Mucosa of descending colon (tissue), 3 donors: ENCODE results near the gene ARHGAP26. TPM values are rescaled to one million over a fixed set of nuclear protein-coding genes. Genes with fewer than 3 reads are reported as not detected.
A peak's percentile ranks its signal among the peaks of the same experiment; 100 is the strongest.

Source experiments
- ATAC-seq: fragments of 200-7000 bp; cut with Tn5 transposase; one replicate; pipeline ENCODE4 v1.9.1; 2020; ENCODE audit warnings: mild to moderate bottlenecking, moderate library complexity
- DNase-seq, 3 donors: peaks; one replicate each; pipeline ENCODE4 v3.0.0-alpha.2; 2020
- H3K36me3 ChIP-seq: fragments of 200-600 bp; one replicate; pipeline ENCODE4 v1.8.0; 2021; ENCODE audit warnings: low read depth, mild to moderate bottlenecking
- H3K4me1 ChIP-seq: fragments of 200-600 bp; one replicate; pipeline ENCODE4 v1.8.0; 2021; ENCODE audit warnings: low read depth, mild to moderate bottlenecking
- H3K4me3 ChIP-seq: fragments of 200-600 bp; one replicate; pipeline ENCODE4 v1.8.0; 2021; ENCODE audit warnings: mild to moderate bottlenecking
- H3K9me3 ChIP-seq: fragments of 200-600 bp; one replicate; pipeline ENCODE4 v1.8.0; 2021; ENCODE audit warnings: mild to moderate bottlenecking
- intact Hi-C, 2 donors: fragments of 100-400 bp; cut with DNase I in 1 of 2; cut with micrococcal nuclease in 1 of 2; formaldehyde crosslinking; loops; one replicate each; pipeline versions ENCODE4 v1.11.0 to v1.11.1; 2022; cut with DNase I, micrococcal nuclease
- total RNA-seq, 3 donors: library from RNA; stranded (reverse); fragmentation: NEBNext Ultra II Directional in 2 of 3; extraction: Animal tissue kit (Norgen Biotek cat#: 25700) in 2 of 3; gene quantifications; one replicate each; pipeline versions ENCODE4 v1.2.1 to v1.2.4, GENCODE V29; 2021 to 2023
- TF ChIP-seq, protein P1 (sequence below): fragments of 200-600 bp; IDR thresholded peaks from one replicate; pipeline ENCODE4 v1.8.0; 2022; ENCODE audit warnings: antibody characterized with exemption, mild to moderate bottlenecking
- donor health status: DM: no; HTN: no; CAD: no; lungs with moderate emphysema.
- donor health status: DM: no; HTN: no; CAD: no.
- donor health status: DM: no; HTN: yes; CAD: no.

Gene ARHGAP26
- total RNA-seq, 3 donors from 2014 or later, result 52.9 to 96.0 (median 67.8) TPM

DNA sequence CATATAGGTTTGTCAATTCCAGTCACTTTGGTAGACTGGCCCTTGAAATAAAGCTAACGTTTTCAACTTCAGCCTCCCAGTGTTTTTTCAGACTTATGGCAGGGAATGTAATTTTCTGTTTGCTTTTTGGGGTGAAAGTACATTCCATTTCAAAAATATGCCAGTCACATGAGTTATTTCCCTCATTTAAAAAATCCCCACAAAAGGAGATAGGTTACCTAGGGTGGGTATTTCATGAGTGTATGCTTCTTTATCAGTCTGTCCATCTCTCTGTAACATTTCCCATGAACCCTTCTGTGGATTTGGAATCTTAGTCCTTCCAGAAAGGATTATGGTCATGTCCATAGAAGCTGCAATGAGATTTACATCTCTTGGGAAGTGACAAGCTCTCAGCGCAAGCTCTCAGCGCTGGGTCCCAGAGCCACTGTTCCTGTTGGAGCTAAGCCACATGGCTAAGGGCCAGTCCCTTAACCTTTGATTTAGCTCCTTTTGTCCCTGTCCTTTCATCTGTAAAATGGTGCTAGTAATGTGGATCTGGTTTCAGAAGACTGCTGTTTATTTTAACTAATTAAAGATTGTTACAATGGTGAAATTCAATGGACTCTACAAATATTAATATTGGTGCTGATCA lies 338.4 kb downstream of the ARHGAP26 start:
- peak; percentile 87 for ATAC-seq
- intact Hi-C loops, result no loop called here

DNA sequence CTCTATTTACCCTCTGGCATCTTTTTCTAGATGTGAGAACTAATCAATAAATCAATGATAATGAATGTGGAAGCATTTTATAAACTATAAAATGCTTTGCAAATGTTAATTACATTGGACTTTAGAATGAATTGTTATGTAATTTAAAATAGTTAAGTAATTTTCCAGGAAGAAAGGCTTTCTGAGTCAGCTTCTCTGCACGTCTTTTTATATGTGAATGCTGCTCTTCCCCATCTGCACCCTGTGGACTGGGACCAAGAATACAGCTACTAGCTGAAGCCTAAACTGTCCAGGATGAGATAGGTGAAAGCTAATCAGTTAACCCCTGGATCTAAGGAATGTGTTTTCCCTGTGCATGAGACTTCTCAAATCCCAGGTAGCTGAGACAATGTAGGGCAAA lies 340.4 kb downstream of the ARHGAP26 start:
- intact Hi-C loops, result no loop called here
- TF ChIP-seq, protein P1, sequence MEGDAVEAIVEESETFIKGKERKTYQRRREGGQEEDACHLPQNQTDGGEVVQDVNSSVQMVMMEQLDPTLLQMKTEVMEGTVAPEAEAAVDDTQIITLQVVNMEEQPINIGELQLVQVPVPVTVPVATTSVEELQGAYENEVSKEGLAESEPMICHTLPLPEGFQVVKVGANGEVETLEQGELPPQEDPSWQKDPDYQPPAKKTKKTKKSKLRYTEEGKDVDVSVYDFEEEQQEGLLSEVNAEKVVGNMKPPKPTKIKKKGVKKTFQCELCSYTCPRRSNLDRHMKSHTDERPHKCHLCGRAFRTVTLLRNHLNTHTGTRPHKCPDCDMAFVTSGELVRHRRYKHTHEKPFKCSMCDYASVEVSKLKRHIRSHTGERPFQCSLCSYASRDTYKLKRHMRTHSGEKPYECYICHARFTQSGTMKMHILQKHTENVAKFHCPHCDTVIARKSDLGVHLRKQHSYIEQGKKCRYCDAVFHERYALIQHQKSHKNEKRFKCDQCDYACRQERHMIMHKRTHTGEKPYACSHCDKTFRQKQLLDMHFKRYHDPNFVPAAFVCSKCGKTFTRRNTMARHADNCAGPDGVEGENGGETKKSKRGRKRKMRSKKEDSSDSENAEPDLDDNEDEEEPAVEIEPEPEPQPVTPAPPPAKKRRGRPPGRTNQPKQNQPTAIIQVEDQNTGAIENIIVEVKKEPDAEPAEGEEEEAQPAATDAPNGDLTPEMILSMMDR, result no peak
- DNase-seq (no peak), ATAC-seq (peak; percentile 69)
- H3K9me3 ChIP-seq, result no peaks in the 10 kb centered on the region
- peaks cover 10% of the 10 kb centered on the region for H3K4me1 ChIP-seq
- no peaks in the 10 kb centered on the region for H3K36me3 ChIP-seq
- no peak overlapping the region for H3K4me3 ChIP-seq

More for the DNA sequence above, 338.4 kb downstream of the ARHGAP26 start:
- TF ChIP-seq, protein P1, result no peak
- no peaks in the 10 kb centered on the region for H3K36me3 ChIP-seq
- peaks cover 10% of the 10 kb centered on the region for H3K4me1 ChIP-seq
- H3K4me3 ChIP-seq, result no peak overlapping the region
- H3K9me3 ChIP-seq, result no peaks in the 10 kb centered on the region
- peak; percentile 60 to 81 (median 66) for DNase-seq

DNA sequence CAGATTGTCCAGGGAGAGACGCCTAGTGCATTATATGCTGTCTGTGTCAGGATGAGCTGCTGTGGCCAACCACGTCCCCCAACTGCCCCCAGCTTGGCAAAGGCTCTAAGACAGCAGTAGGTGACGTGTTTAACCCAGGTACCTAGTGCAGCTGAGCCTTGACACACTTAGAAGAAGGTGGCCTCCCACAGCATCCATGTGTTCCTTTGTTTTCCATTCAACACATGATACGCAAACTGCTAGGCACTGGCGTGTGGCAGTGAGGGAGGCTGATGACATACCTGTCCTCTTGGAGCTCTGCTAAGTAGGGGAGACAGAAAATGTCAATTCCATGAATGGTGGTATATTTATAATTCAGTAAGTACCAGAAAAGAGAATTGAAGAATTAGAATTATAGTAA lies 341.6 kb downstream of the ARHGAP26 start:
- no peak for ATAC-seq
- Histone ChIP-seq H3K36me3 (no peaks in the 10 kb centered on the region), H3K4me1 (peaks cover 10% of the 10 kb centered on the region), H3K4me3 (no peak overlapping the region), H3K9me3 (no peaks in the 10 kb centered on the region)
- TF ChIP-seq, protein P1, result no peak
- no peak for DNase-seq
- intact Hi-C loops, result no loop called here

DNA sequence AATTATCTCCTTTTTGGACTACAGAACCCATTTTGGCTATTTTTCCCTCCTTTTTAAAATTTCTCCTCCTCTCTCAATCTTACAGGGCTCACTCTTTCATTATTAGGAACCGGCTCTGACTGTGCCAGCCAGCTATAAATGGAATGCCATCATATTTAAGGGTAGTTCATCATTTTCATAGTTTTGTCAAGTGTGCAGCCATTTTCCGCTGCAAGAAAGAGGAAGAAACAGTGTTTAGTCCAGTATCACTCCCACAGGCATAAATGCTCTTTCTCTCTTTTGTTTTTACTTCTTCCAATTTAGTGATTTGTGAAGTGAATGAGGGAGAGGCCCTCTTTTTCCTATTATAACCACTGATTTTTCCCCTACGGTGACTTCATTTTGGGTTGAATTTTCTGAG lies 343.3 kb downstream of the ARHGAP26 start:
- DNase-seq, result no peak
- ATAC-seq, result no peak
- no peaks in the 10 kb centered on the region for H3K9me3 ChIP-seq
- peaks cover 5% of the 10 kb centered on the region for H3K4me1 ChIP-seq
- TF ChIP-seq, protein P1, result no peak
- H3K4me3 ChIP-seq, result no peak overlapping the region
- no peaks in the 10 kb centered on the region for H3K36me3 ChIP-seq
- intact Hi-C loops, result no loop called here

DNA sequence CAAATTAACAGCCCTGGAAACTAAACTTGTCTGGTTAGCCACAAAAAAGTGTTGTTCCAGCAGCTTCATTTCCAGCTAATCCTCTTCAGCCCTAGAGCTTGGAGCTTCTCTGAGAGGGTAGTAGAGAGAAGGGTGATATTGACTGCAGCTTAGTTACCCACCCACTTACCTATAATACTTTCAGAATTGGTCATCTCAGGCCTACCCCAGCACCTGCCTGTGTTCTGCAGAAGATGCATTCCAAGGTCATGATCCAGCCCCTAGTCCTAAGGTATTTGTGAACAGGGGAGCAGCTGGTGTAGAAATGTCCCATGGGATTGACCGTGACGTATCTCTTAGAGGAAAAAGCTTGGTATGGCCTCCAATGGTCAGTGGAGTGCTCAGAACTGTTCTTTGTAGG lies 344.3 kb downstream of the ARHGAP26 start:
- H3K36me3 ChIP-seq, result no peaks in the 10 kb centered on the region
- no peak overlapping the region for H3K4me3 ChIP-seq
- DNase-seq (no peak), ATAC-seq (no peak)
- H3K4me1 ChIP-seq, result peaks cover 13% of the 10 kb centered on the region
- intact Hi-C loops, result no loop called here
- H3K9me3 ChIP-seq, result no peaks in the 10 kb centered on the region
- TF ChIP-seq, protein P1, result no peak

DNA sequence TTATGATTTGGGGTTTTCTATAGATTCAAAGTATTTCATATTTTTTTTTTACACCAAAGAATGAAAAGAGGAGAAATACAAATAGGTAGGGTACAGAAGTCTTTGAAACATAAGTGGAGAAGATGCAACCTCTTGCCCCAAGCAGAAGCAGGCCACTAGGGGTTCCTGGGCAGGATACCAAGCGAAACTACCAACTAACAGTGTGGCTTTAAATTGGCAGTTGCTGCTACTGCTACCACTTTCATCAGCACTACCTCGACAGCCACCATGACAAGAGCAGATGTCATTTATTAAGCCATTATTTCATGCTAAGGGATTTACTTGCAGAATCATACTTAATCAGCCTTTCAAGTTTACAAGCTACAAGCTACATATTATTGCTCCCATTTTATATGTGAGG lies 345.2 kb downstream of the ARHGAP26 start:
- intact Hi-C loops, result no loop called here
- Histone ChIP-seq H3K36me3 (no peaks in the 10 kb centered on the region), H3K9me3 (no peaks in the 10 kb centered on the region), H3K4me1 (peaks cover 17% of the 10 kb centered on the region), H3K4me3 (no peak overlapping the region)
- no peak for ATAC-seq
- DNase-seq, result no peak
- TF ChIP-seq, protein P1, result no peak
